ENCODE data around the gene TRAP1. TPM values are rescaled to one million over a fixed set of nuclear protein-coding genes. Genes with fewer than 3 reads are reported as not detected.

TRAP1 gene
- total and polyA plus RNA-seq, 4 donors = 78.3 to 148 (median 112) TPM

GRCh38 chr16:3754081-3754703 is 36.9 kb upstream of the TRAP1 start:
- Histone ChIP-seq H3K9me3 (ENCODE audit: control insufficient read depth in 4 of 4, low read length in 3 of 4) (no peaks in the 10 kb centered on the region), H3K4me1 (ENCODE audit: control insufficient read depth in 4 of 4, insufficient read depth in 4 of 4, low read length in 3 of 4) (peaks cover 0 to 18% (median 12%) of the 10 kb centered on the region in 4 donors), H3K27ac (ENCODE audit: low read depth in 1 of 2, low read length in 2 of 2) (no peak overlapping the region), H3K4me3 (ENCODE audit: low read depth in 1 of 3, low read length in 3 of 3) (no peak overlapping the region), H3K36me3 (ENCODE audit: control insufficient read depth in 4 of 4, insufficient read depth in 3 of 4, low read depth in 1 of 4, low read length in 3 of 4) (peaks cover 5 to 43% (median 28%) of the 10 kb centered on the region in 4 donors), H3K27me3 (ENCODE audit: control insufficient read depth in 4 of 4, insufficient read depth in 4 of 4, low read length in 3 of 4) (no peaks in the 10 kb centered on the region), H3K9ac (ENCODE audit: low read depth in 1 of 2, low read length in 2 of 2) (no peak overlapping the region)
- 92% methylated on average over 4 of the region's 4 CpGs for WGBS
- TF ChIP-seq JUND (IDR thresholded peaks at IDR 0.05) = no peak
- no peak for TF ChIP-seq YY1 (IDR thresholded peaks at IDR 0.05)
- no peak for TF ChIP-seq CTCF (IDR thresholded peaks at IDR 0.05; ENCODE audit: low read depth, low read length, missing input control)
- TF ChIP-seq FOXA1 (IDR thresholded peaks at IDR 0.05) = no peak
- TF ChIP-seq EGR1 (IDR thresholded peaks at IDR 0.05; ENCODE audit: low read depth in 2 of 2) = no peak
- no peak for DNase-seq (ENCODE audit: low spot score)

GRCh38 chr16:3752984-3753383 is 35.7 kb upstream of the TRAP1 start:
- H3K4me1 ChIP-seq (ENCODE audit: control insufficient read depth in 4 of 4, insufficient read depth in 4 of 4, low read length in 3 of 4) = peaks cover 0 to 18% (median 12%) of the 10 kb centered on the region in 4 donors
- H3K9me3 ChIP-seq (ENCODE audit: control insufficient read depth in 4 of 4, low read length in 3 of 4) = no peaks in the 10 kb centered on the region
- no peak overlapping the region for H3K9ac ChIP-seq (ENCODE audit: low read depth in 1 of 2, low read length in 2 of 2)
- no peak overlapping the region for H3K27ac ChIP-seq (ENCODE audit: low read depth in 1 of 2, low read length in 2 of 2)
- DNase-seq (ENCODE audit: low spot score) = no peak
- no peak overlapping the region for H3K4me3 ChIP-seq (ENCODE audit: low read depth in 1 of 3, low read length in 3 of 3)
- TF ChIP-seq FOXA2 (IDR thresholded peaks at IDR 0.05) (no peak), FOXA1 (IDR thresholded peaks at IDR 0.05) (no peak)
- peaks cover 5 to 44% (median 23%) of the 10 kb centered on the region in 4 donors for H3K36me3 ChIP-seq (ENCODE audit: control insufficient read depth in 4 of 4, insufficient read depth in 3 of 4, low read depth in 1 of 4, low read length in 3 of 4)
- no peaks in the 10 kb centered on the region for H3K27me3 ChIP-seq (ENCODE audit: control insufficient read depth in 4 of 4, insufficient read depth in 4 of 4, low read length in 3 of 4)
- WGBS = 97% methylated on average over 15 of the region's 15 CpGs

GRCh38 chr16:3751878-3752277 is 34.6 kb upstream of the TRAP1 start:
- H3K9ac ChIP-seq (ENCODE audit: low read depth in 1 of 2, low read length in 2 of 2) = no peak overlapping the region
- TF ChIP-seq HNF4G (IDR thresholded peaks at IDR 0.05) = no peak
- TF ChIP-seq CTCF (IDR thresholded peaks at IDR 0.05; ENCODE audit: low read depth, low read length, missing input control) = no peak
- no peak for TF ChIP-seq ZBTB33 (IDR thresholded peaks at IDR 0.05)
- no peak for TF ChIP-seq RAD21 (IDR thresholded peaks at IDR 0.05)
- TF ChIP-seq ATF3 (IDR thresholded peaks at IDR 0.05) = no peak
- no peak for TF ChIP-seq FOXA2 (IDR thresholded peaks at IDR 0.05)
- no peak for TF ChIP-seq MAX (IDR thresholded peaks at IDR 0.05)
- no peak for TF ChIP-seq JUND (IDR thresholded peaks at IDR 0.05)
- TF ChIP-seq REST (IDR thresholded peaks at IDR 0.05) = no peak
- TF ChIP-seq NR2F2 (IDR thresholded peaks at IDR 0.05) = no peak
- TF ChIP-seq EGR1 (IDR thresholded peaks at IDR 0.05; ENCODE audit: low read depth in 2 of 2) = no peak
- TF ChIP-seq YY1 (IDR thresholded peaks at IDR 0.05) = no peak
- no peak for TF ChIP-seq SP1 (IDR thresholded peaks at IDR 0.05)
- TF ChIP-seq RXRA (IDR thresholded peaks at IDR 0.05) = no peak
- no peak for TF ChIP-seq TAF1 (conservative IDR thresholded peaks at IDR 0.05)
- TF ChIP-seq FOXA1 (IDR thresholded peaks at IDR 0.05) = no peak
- no peak overlapping the region for H3K27ac ChIP-seq (ENCODE audit: low read depth in 1 of 2, low read length in 2 of 2)
- 97% methylated on average over 8 of the region's 8 CpGs for WGBS
- H3K4me1 ChIP-seq (ENCODE audit: control insufficient read depth in 4 of 4, insufficient read depth in 4 of 4, low read length in 3 of 4) = peaks cover 0 to 18% (median 12%) of the 10 kb centered on the region in 4 donors
- no peaks in the 10 kb centered on the region for H3K27me3 ChIP-seq (ENCODE audit: control insufficient read depth in 4 of 4, insufficient read depth in 4 of 4, low read length in 3 of 4)
- no peak overlapping the region for H3K4me3 ChIP-seq (ENCODE audit: low read depth in 1 of 3, low read length in 3 of 3)
- no peaks in the 10 kb centered on the region for H3K9me3 ChIP-seq (ENCODE audit: control insufficient read depth in 4 of 4, low read length in 3 of 4)
- H3K36me3 ChIP-seq (ENCODE audit: control insufficient read depth in 4 of 4, insufficient read depth in 3 of 4, low read depth in 1 of 4, low read length in 3 of 4) = peaks cover 3 to 39% (median 17%) of the 10 kb centered on the region in 4 donors
- no peak for DNase-seq (ENCODE audit: low spot score)

Measured in liver (tissue), 9 donors.